SK-N-SH (cell line): ENCODE data around the gene HAT1. TPM values are rescaled to one million over a fixed set of nuclear protein-coding genes. Genes with fewer than 3 reads are reported as not detected.

Source experiments
- CTCF ChIA-PET: fragments of 300-600, 350-600 bp; formaldehyde crosslinking; extraction: SDS; loops from one replicate; lab custom pipeline; 2021; lab: Yijun Ruan, JAX
- POLR2A ChIA-PET: fragments of 350-600 bp; sonication (Branson Sonifier 250); formaldehyde crosslinking; extraction: SDS; loops from one replicate; lab custom pipeline; 2020; ENCODE audit warnings: antibody characterized with exemption, inconsistent platforms; lab: Yijun Ruan, JAX
- DNase-seq: peaks from one replicate; pipeline ENCODE4 v3.0.0; 2012
- H2AFZ ChIP-seq: fragments of 200-600 bp; sonication (generic); 2 replicates; pipeline ENCODE4 v1.8.1; 2016; ENCODE audit warnings: antibody characterized with exemption, mild to moderate bottlenecking, low read depth
- H3F3A ChIP-seq: fragments of 200-600 bp; sonication (generic); replicated peaks from 2 replicates; pipeline ENCODE3; 2016; ENCODE audit warnings: antibody characterized with exemption, mild to moderate bottlenecking; ENCODE audit not compliant: insufficient read depth
- H3K27ac ChIP-seq, 2 experiments: fragments of 200-500 bp in 1 of 2; fragments of 200-600 bp in 1 of 2; sonication (Bioruptor generic) in 1 of 2; sonication (generic), shearing (Covaris generic) in 1 of 2; 2 replicates each; pipeline versions ENCODE4 v1.5.1 to v1.6.1; 2014 to 2016; ENCODE audit warnings: low read depth in 2 of 2, inconsistent platforms in 1 of 2, low read length in 1 of 2, mild to moderate bottlenecking in 1 of 2, mixed read lengths in 1 of 2
- H3K27me3 ChIP-seq: fragments of 200-600 bp; sonication (generic), shearing (Covaris generic); 2 replicates; pipeline ENCODE4 v1.6.1; 2016; ENCODE audit warnings: mixed run types; ENCODE audit not compliant: insufficient read depth
- H3K36me3 ChIP-seq, 2 experiments: fragments of 200-500 bp in 1 of 2; fragments of 200-600 bp in 1 of 2; sonication (Bioruptor generic) in 1 of 2; sonication (generic) in 1 of 2; replicated peaks in 1 of 2; 2 replicates each; pipeline versions ENCODE3 to v1.5.1; 2014 to 2016; ENCODE audit warnings: low read length in 1 of 2, mild to moderate bottlenecking in 1 of 2; ENCODE audit not compliant: insufficient read depth in 2 of 2, control insufficient read depth in 1 of 2
- H3K4me1 ChIP-seq, 2 experiments: fragments of 200-500 bp in 1 of 2; fragments of 200-600 bp in 1 of 2; sonication (Bioruptor generic) in 1 of 2; sonication (generic), shearing (Covaris generic) in 1 of 2; 2 replicates each; pipeline versions ENCODE4 v1.5.1 to v1.6.1; 2014 to 2016; ENCODE audit warnings: low read depth in 1 of 2, low read length in 1 of 2, mixed run types in 1 of 2; ENCODE audit not compliant: insufficient read depth in 2 of 2, control insufficient read depth in 1 of 2
- H3K4me2 ChIP-seq: fragments of 200-600 bp; sonication (generic), shearing (Covaris generic); 2 replicates; pipeline ENCODE4 v1.6.1; 2017; ENCODE audit warnings: mixed run types
- H3K4me3 ChIP-seq, 2 experiments: fragments of 200-500 bp in 1 of 2; fragments of 200-600 bp in 1 of 2; sonication (Bioruptor generic) in 1 of 2; sonication (generic), shearing (Covaris generic) in 1 of 2; 2 replicates each; pipeline versions ENCODE4 v1.5.1 to v1.8.1; 2014 to 2016; ENCODE audit warnings: low read depth in 2 of 2, inconsistent platforms in 1 of 2, low read length in 1 of 2, mild to moderate bottlenecking in 1 of 2, mixed read lengths in 1 of 2, moderate library complexity in 1 of 2
- H3K79me2 ChIP-seq: fragments of 200-600 bp; sonication (generic); 2 replicates; pipeline ENCODE4 v1.8.1; 2017; ENCODE audit warnings: mild to moderate bottlenecking; ENCODE audit not compliant: insufficient read depth
- H3K9ac ChIP-seq: fragments of 200-600 bp; sonication (generic); 2 replicates; pipeline ENCODE4 v1.6.1; 2017; ENCODE audit warnings: mixed run types
- H3K9me2 ChIP-seq: fragments of 200-600 bp; sonication (generic); 2 replicates; pipeline ENCODE4 v1.6.1; 2017; ENCODE audit warnings: mixed run types
- H3K9me3 ChIP-seq: fragments of 200-600 bp; sonication (generic); 2 replicates; pipeline ENCODE4 v1.6.1; 2017; ENCODE audit warnings: mixed run types, mild to moderate bottlenecking, moderate library complexity
- H4K20me1 ChIP-seq: fragments of 200-600 bp; sonication (generic); 2 replicates; pipeline ENCODE4 v1.6.1; 2017; ENCODE audit warnings: mild to moderate bottlenecking, mixed run types; ENCODE audit not compliant: insufficient read depth
- EP300 ChIP-seq, 2 experiments: IDR thresholded peaks; 2 replicates each; pipeline versions ENCODE4 v1.4.0 to v1.6.1; 2012; ENCODE audit warnings: borderline replicate concordance in 1 of 2, low read depth in 1 of 2, low read length in 1 of 2
- EZH2phosphoT487 ChIP-seq: fragments of 200-600 bp; sonication (generic); IDR thresholded peaks from 2 replicates; pipeline ENCODE4 v1.6.1; 2017; ENCODE audit warnings: low read depth, mixed run types, mild to moderate bottlenecking, antibody characterized with exemption, moderate library complexity, borderline replicate concordance
- FOSL2 ChIP-seq: IDR thresholded peaks from 2 replicates; pipeline ENCODE4 v1.4.0; 2012; ENCODE audit warnings: low read depth, mild to moderate bottlenecking, moderate library complexity, borderline replicate concordance
- FOXJ3 ChIP-seq: sonication (generic); formaldehyde crosslinking; IDR thresholded peaks from 2 replicates; pipeline ENCODE4 v1.5.1; 2020; ENCODE audit warnings: mild to moderate bottlenecking, missing genetic modification reagents
- FOXM1 ChIP-seq: IDR thresholded peaks from 2 replicates; pipeline ENCODE4 v1.4.0; 2012; ENCODE audit warnings: low read depth, mild to moderate bottlenecking
- GABPA ChIP-seq: IDR thresholded peaks from 2 replicates; pipeline ENCODE4 v1.4.0; 2012; ENCODE audit warnings: low read depth, mild to moderate bottlenecking
- GATA2 ChIP-seq: sonication (generic); formaldehyde crosslinking; IDR thresholded peaks from 2 replicates; pipeline ENCODE4 v1.5.0; 2020; ENCODE audit warnings: mild to moderate bottlenecking, missing genetic modification reagents
- MEF2A ChIP-seq: IDR thresholded peaks from 2 replicates; pipeline ENCODE4 v1.4.0; 2012; ENCODE audit warnings: low read depth, borderline replicate concordance
- MXI1 ChIP-seq: IDR thresholded peaks from 2 replicates; pipeline ENCODE4 v1.6.1; 2012; ENCODE audit warnings: mild to moderate bottlenecking, low read depth, low read length, improper control_type of control experiment
- NRF1 ChIP-seq: IDR thresholded peaks from 2 replicates; pipeline ENCODE4 v1.6.1; 2012; ENCODE audit warnings: low read depth, mild to moderate bottlenecking, low read length
- POLR2AphosphoS5 ChIP-seq: IDR thresholded peaks from 2 replicates; pipeline ENCODE4 v1.6.1; 2012; ENCODE audit warnings: low read depth, low read length
- RAD21 ChIP-seq: IDR thresholded peaks from 2 replicates; pipeline ENCODE4 v1.6.1; 2012; ENCODE audit warnings: mild to moderate bottlenecking, low read length
- RCOR1 ChIP-seq: fragments of 150-350 bp; IDR thresholded peaks from 2 replicates; pipeline ENCODE4 v1.6.1; 2017; ENCODE audit warnings: antibody characterized with exemption, low read length
- RFX5 ChIP-seq: IDR thresholded peaks from 2 replicates; pipeline ENCODE4 v1.6.1; 2012; ENCODE audit warnings: mild to moderate bottlenecking, improper control_type of control experiment, low read length
- RXRA ChIP-seq: IDR thresholded peaks from 2 replicates; pipeline ENCODE4 v1.4.0; 2012; ENCODE audit warnings: low read depth, mild to moderate bottlenecking, borderline replicate concordance
- SIN3A ChIP-seq: IDR thresholded peaks from 2 replicates; pipeline ENCODE4 v1.6.1; 2012; ENCODE audit warnings: low read depth, mild to moderate bottlenecking, low read length, moderate library complexity, borderline replicate concordance
- SMC3 ChIP-seq: IDR thresholded peaks from 2 replicates; pipeline ENCODE4 v1.6.1; 2012; ENCODE audit warnings: low read depth, low read length, improper control_type of control experiment
- TCF12 ChIP-seq: IDR thresholded peaks from 2 replicates; pipeline ENCODE4 v1.4.0; 2012
- WGBS: methylation state at CpG from one replicate; pipeline ENCODE4 v1.1.6; 2017; ENCODE audit warnings: low lambda C conversion rate; 5-methylcytosine and 5-hydroxymethylcytosine counted together
- polyA plus RNA-seq, 3 experiments: library from polyadenylated mRNA; depleted of rRNA; stranded (reverse); fragments of >200 nt; gene quantifications; 2 replicates each; pipeline ENCODE4 v1.2.3, GENCODE V29; 2012
- TF ChIP-seq, protein P1 (sequence below): IDR thresholded peaks from 2 replicates; pipeline ENCODE4; 2012
- TF ChIP-seq, protein P2 (sequence below): IDR thresholded peaks from 2 replicates; pipeline ENCODE4 v1.4.0; 2012; ENCODE audit warnings: low read depth
- TF ChIP-seq, protein P3 (sequence below): IDR thresholded peaks from 2 replicates; pipeline ENCODE4 v1.4.0; 2012; ENCODE audit warnings: low read depth, borderline replicate concordance
- TF ChIP-seq, protein P4 (sequence below): fragments of 200-600 bp; sonication (generic); IDR thresholded peaks from 2 replicates; pipeline ENCODE4 v1.6.1; 2017; ENCODE audit warnings: antibody characterized with exemption, mild to moderate bottlenecking, moderate library complexity

Gene HAT1
- polyA plus RNA-seq, 1 of the 3 experiments (the other 2 are of a cell fraction), result 18.6 TPM

DNA sequence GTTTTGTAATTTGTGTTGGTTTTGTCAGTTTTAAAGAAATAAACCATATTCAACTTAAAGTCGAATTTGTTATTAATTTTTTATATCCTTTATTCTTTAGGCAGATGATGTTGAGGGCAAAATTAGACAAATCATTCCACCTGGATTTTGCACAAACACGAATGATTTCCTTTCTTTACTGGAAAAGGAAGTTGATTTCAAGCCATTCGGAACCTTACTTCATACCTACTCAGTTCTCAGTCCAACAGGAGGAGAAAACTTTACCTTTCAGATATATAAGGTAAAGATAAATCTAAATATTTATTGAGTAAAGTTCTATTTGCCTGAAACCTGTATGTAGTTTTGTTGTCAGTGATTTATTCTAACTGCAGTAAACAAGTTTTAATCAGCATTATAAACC, 43.0 kb downstream of the HAT1 start:
- H3K9me2 ChIP-seq, result no peaks in the 10 kb centered on the region
- H3K79me2 ChIP-seq, result peaks cover 10% of the 10 kb centered on the region
- H4K20me1 ChIP-seq, result no peaks in the 10 kb centered on the region
- H3K4me2 ChIP-seq, result no peak overlapping the region
- H3K27me3 ChIP-seq, result no peaks in the 10 kb centered on the region
- ChIA-PET CTCF (no interaction called here), POLR2A (no interaction called here)
- no peaks in the 10 kb centered on the region; a peak in 1 of 4 replicates for H3K4me1 ChIP-seq
- WGBS, result 95% methylated on average over 3 of the region's 3 CpGs
- H3K36me3 ChIP-seq, result peaks cover 29 to 36% of the 10 kb centered on the region in 2 experiments
- no peak overlapping the region for H3K27ac ChIP-seq
- H2AFZ ChIP-seq, result no peak overlapping the region
- TF ChIP-seq, protein P1, sequence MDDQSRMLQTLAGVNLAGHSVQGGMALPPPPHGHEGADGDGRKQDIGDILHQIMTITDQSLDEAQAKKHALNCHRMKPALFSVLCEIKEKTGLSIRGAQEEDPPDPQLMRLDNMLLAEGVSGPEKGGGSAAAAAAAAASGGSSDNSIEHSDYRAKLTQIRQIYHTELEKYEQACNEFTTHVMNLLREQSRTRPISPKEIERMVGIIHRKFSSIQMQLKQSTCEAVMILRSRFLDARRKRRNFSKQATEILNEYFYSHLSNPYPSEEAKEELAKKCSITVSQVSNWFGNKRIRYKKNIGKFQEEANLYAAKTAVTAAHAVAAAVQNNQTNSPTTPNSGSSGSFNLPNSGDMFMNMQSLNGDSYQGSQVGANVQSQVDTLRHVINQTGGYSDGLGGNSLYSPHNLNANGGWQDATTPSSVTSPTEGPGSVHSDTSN, result no peak
- no peak for TF ChIP-seq EZH2phosphoT487
- TF ChIP-seq RAD21, result no peak
- TF ChIP-seq, protein P2, sequence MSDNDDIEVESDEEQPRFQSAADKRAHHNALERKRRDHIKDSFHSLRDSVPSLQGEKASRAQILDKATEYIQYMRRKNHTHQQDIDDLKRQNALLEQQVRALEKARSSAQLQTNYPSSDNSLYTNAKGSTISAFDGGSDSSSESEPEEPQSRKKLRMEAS, result no peak
- TF ChIP-seq FOXM1, result no peak
- no peak for TF ChIP-seq RXRA
- TF ChIP-seq MEF2A, result no peak
- TF ChIP-seq RCOR1, result no peak
- TF ChIP-seq, protein P3, sequence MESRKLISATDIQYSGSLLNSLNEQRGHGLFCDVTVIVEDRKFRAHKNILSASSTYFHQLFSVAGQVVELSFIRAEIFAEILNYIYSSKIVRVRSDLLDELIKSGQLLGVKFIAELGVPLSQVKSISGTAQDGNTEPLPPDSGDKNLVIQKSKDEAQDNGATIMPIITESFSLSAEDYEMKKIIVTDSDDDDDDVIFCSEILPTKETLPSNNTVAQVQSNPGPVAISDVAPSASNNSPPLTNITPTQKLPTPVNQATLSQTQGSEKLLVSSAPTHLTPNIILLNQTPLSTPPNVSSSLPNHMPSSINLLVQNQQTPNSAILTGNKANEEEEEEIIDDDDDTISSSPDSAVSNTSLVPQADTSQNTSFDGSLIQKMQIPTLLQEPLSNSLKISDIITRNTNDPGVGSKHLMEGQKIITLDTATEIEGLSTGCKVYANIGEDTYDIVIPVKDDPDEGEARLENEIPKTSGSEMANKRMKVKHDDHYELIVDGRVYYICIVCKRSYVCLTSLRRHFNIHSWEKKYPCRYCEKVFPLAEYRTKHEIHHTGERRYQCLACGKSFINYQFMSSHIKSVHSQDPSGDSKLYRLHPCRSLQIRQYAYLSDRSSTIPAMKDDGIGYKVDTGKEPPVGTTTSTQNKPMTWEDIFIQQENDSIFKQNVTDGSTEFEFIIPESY, result no peak
- TF ChIP-seq FOSL2, result no peak
- no peak overlapping the region for H3K4me3 ChIP-seq
- no peaks in the 10 kb centered on the region for H3K9me3 ChIP-seq
- no peak for DNase-seq
- no peak overlapping the region for H3K9ac ChIP-seq
- H3F3A ChIP-seq, result peaks cover 14% of the 10 kb centered on the region

DNA sequence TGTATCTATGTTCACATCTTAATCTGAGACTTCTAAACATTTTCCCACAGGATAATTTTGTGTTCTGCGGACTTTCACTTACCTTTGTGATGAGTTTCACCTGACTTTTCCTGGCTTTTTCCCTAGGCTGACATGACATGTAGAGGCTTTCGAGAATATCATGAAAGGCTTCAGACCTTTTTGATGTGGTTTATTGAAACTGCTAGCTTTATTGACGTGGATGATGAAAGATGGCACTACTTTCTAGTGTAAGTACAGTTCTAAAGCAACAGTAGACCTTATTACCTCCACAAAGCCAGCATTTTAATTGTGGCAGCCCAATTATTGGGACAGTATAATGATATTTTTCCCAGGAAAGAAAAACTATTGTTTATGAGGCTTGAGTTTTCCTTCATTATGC, 43.4 kb downstream of the HAT1 start:
- Histone ChIP-seq H4K20me1 (no peaks in the 10 kb centered on the region), H3K36me3 (peaks cover 29 to 36% of the 10 kb centered on the region in 2 experiments), H3K4me3 (no peak overlapping the region), H3K4me1 (no peaks in the 10 kb centered on the region; a peak in 1 of 4 replicates), H3F3A (peaks cover 14% of the 10 kb centered on the region), H3K9ac (no peak overlapping the region), H3K79me2 (peaks cover 7% of the 10 kb centered on the region), H3K9me2 (no peaks in the 10 kb centered on the region), H3K9me3 (no peaks in the 10 kb centered on the region), H3K27me3 (no peaks in the 10 kb centered on the region), H3K27ac (no peak overlapping the region), H3K4me2 (no peak overlapping the region), H2AFZ (no peak overlapping the region)
- no peak for DNase-seq
- WGBS, result 99% methylated on average over 3 of the region's 3 CpGs
- CTCF ChIA-PET, result no interaction called here
- POLR2A ChIA-PET, result no interaction called here
- TF ChIP-seq, protein P4, sequence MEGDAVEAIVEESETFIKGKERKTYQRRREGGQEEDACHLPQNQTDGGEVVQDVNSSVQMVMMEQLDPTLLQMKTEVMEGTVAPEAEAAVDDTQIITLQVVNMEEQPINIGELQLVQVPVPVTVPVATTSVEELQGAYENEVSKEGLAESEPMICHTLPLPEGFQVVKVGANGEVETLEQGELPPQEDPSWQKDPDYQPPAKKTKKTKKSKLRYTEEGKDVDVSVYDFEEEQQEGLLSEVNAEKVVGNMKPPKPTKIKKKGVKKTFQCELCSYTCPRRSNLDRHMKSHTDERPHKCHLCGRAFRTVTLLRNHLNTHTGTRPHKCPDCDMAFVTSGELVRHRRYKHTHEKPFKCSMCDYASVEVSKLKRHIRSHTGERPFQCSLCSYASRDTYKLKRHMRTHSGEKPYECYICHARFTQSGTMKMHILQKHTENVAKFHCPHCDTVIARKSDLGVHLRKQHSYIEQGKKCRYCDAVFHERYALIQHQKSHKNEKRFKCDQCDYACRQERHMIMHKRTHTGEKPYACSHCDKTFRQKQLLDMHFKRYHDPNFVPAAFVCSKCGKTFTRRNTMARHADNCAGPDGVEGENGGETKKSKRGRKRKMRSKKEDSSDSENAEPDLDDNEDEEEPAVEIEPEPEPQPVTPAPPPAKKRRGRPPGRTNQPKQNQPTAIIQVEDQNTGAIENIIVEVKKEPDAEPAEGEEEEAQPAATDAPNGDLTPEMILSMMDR, result no peak
- TF ChIP-seq SMC3 (no peak), MXI1 (no peak), FOXJ3 (CRISPR knock-in tag) (no peak), EP300 (IDR thresholded peaks at IDR 0.05; ENCODE audit: borderline replicate concordance in 1 of 2, low read depth in 1 of 2, low read length in 1 of 2) (no peak), TCF12 (no peak), MEF2A (no peak), GATA2 (CRISPR knock-in tag) (no peak), POLR2AphosphoS5 (no peak), NRF1 (no peak), GABPA (no peak), RCOR1 (no peak), FOXM1 (no peak), RFX5 (no peak), SIN3A (no peak)
- TF ChIP-seq, protein P1, result no peak
